ENCODE results near the gene CHRDL2. TPM values are rescaled to one million over a fixed set of nuclear protein-coding genes. Genes with fewer than 3 reads are reported as not detected.

The CHRDL2 gene
- total RNA-seq, 2 donors from 2014 or later: not detected

DNA sequence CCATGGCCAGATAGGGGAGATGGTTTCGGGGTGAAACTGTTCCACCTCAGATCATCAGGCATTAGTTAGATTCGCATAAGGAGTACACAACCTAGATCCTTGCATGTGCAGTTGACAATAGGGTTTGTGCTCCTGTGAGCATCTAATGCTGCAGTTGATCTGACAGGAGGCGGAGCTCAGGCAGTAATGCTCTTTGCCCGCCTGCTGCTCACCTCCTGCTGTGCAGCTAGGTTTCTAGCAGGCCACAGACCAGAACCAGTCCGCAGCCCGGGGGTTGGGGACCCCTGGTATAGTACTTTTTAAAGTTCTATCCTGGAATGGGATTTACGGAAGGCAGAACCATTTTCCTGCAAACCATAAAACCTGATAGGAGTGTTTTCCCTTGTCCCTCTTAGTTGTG is 84.3 kb downstream of the CHRDL2 start:
- DNase-seq (ENCODE audit: low spot score) (no peak), ATAC-seq (no peak)
- no peaks in the 10 kb centered on the region for H3K9me3 Mint-ChIP-seq
- peaks cover 31% of the 10 kb centered on the region for H3K36me3 Mint-ChIP-seq
- H3K27ac Mint-ChIP-seq: no peak overlapping the region
- H3K27me3 Mint-ChIP-seq: no peaks in the 10 kb centered on the region
- H3K4me1 Mint-ChIP-seq (ENCODE audit: low read depth in 2 of 2): peaks cover 3 to 9% of the 10 kb centered on the region in 2 donors
- no peak overlapping the region for H3K4me3 Mint-ChIP-seq

Other genes with a start within 250 kb of the CHRDL2 start
- 1 to 10 TPM; 1.8 to 3.4 TPM for gene LIPT2, start 237.7 kb downstream of the CHRDL2 start, total RNA-seq
- 10 to 100 TPM; 46.2 to 58.9 TPM for gene POLD3, start 138.8 kb downstream of the CHRDL2 start, total RNA-seq
- 10 to 100 TPM; 20.9 to 21.2 TPM for gene RNF169, start 17.4 kb upstream of the CHRDL2 start, total RNA-seq
- gene XRRA1, start 217.7 kb upstream of the CHRDL2 start, total RNA-seq: 10 to 100 TPM; 12.2 to 31.2 TPM
- gene SPCS2, start 217.8 kb upstream of the CHRDL2 start, total RNA-seq: 100 to 1,000 TPM; 110 to 168 TPM

Measured in natural killer cell treated with Interleukin-12 subunit alpha and Interleukin-12 subunit beta and Interleukin-15 and Interleukin-18, amount 100 ng/mL, for 72 hours (primary cell).